Motor neuron (in vitro differentiated cells): ENCODE data around the gene FCRL1. TPM values are rescaled to one million over a fixed set of nuclear protein-coding genes. Genes with fewer than 3 reads are reported as not detected.
A peak's percentile ranks its signal among the peaks of the same experiment; 100 is the strongest.

Experiments used
- ATAC-seq, 8 experiments: fragments of 200-7000 bp; cut with Tn5 transposase; replicated peaks in 6 of 8; 2 replicates each; pipeline ENCODE4 v1.8.0; 2021; ENCODE audit warnings: mild to moderate bottlenecking in 8 of 8, moderate library complexity in 8 of 8
- H3K27ac ChIP-seq, 2 donors: fragments of 250-450 bp; sonication (Bioruptor Pico); 2 replicates each; pipeline ENCODE4 v1.9.0; 2021; ENCODE audit warnings: antibody characterized with exemption in 2 of 2, mild to moderate bottlenecking in 2 of 2, moderate library complexity in 1 of 2
- H3K4me1 ChIP-seq, 2 donors: fragments of 250-450 bp; sonication (Bioruptor Pico); replicated peaks in 1 of 2; 2 replicates each; pipeline ENCODE4 v1.6.1; 2021; ENCODE audit warnings: antibody characterized with exemption in 2 of 2, mild to moderate bottlenecking in 2 of 2, moderate library complexity in 1 of 2
- H3K4me3 ChIP-seq, 5 donors: fragments of 250-450 bp; sonication (Bioruptor Pico); 2 replicates each; pipeline ENCODE4 v1.9.0; 2021; ENCODE audit warnings: antibody characterized with exemption in 5 of 5, mild to moderate bottlenecking in 5 of 5, moderate library complexity in 4 of 5
- WGBS, 10 experiments: fragments of 450-650 bp; shearing (Covaris generic); methylation state at CpG; one replicate each; pipeline ENCODE4 v1.0.0; 2022; 5-methylcytosine and 5-hydroxymethylcytosine counted together
- in situ Hi-C, 9 experiments: fragments of 400-800 bp; cut with MboI; loops; one replicate each; pipeline ENCODE4 v1.15.0; 2021; ENCODE audit warnings: low sequenced_read_pairs in 9 of 9, low pct_unique_long_range_greater_than_20kb in 2 of 9; ENCODE audit not compliant: unreplicated experiment in 9 of 9
- total RNA-seq, 8 experiments: library from RNA; unstranded; fragments of 300-600 nt; gene quantifications; 2 replicates each; pipeline versions ENCODE4 v1.2.3 to v1.2.4, GENCODE V29; 2022

Gene FCRL1, protein sequence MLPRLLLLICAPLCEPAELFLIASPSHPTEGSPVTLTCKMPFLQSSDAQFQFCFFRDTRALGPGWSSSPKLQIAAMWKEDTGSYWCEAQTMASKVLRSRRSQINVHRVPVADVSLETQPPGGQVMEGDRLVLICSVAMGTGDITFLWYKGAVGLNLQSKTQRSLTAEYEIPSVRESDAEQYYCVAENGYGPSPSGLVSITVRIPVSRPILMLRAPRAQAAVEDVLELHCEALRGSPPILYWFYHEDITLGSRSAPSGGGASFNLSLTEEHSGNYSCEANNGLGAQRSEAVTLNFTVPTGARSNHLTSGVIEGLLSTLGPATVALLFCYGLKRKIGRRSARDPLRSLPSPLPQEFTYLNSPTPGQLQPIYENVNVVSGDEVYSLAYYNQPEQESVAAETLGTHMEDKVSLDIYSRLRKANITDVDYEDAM
- total RNA-seq = under 1 TPM in 2 of 8 experiments, not detected in 6; 0.14 to 0.17 TPM

DNA sequence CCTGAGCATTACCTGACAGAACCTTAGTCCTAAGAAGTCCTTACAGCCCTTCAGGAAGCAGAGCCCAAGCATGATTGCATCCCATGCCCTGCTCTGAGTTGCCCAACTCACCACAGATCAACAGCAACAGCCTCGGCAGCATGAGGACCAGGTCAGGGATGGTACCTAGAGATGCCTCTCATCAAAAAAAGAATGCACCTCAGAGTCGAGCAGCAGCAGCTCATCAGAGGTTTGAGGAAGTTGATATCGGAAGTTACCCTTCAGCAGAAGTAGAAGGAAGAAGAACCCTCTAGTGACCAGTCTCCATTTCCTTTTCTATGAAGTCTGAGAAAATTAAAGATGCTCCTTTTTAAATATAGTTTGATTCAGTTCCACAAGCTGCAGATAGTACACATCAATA, at the start of gene FCRL1:
TSS of gene FCRL1 (minus strand) at position 225 of the 400 bp plus-strand sequence. CDS start at position 142, 83 bp downstream.
- 0 to 93% (median 43%) methylated on average over 1 to 3 of the region's 3 CpGs; no CpG with 5 or more reads in 2 of the 10 experiments for WGBS, 10 experiments
- Histone ChIP-seq H3K4me3 (no peak within 1 kb of the TSS), H3K4me1 (no peaks in the 10 kb centered on the region), H3K27ac (no peak within 1 kb of the TSS)
- in situ Hi-C loops = no loop called here
- no peak for ATAC-seq

DNA sequence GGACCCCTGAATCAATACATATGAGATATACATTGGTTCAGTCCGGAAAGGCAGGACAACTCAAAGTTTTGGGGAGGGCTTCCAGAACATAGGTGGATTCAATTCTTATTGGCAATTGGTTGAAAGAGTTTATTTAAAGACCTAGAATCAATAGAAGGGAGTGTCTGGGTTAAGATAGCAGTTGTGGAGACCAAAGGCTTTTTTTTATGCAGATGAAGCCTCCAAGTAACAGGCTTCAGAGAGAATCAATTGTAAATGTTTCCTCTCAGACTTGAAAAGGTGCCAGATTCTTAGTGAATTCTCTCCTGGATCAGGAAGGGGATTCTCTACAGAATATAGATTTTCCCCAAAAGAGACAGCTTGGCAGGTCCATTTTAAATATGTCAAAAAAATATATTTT, 48.7 kb upstream of the FCRL1 start:
- in situ Hi-C loops = no loop called here
- no peak overlapping the region for H3K4me3 ChIP-seq
- 0 to 67% (median 18%) methylated on average over 1 of the region's 1 CpG; no CpG with 5 or more reads in 3 of the 10 experiments for WGBS, 10 experiments

DNA sequence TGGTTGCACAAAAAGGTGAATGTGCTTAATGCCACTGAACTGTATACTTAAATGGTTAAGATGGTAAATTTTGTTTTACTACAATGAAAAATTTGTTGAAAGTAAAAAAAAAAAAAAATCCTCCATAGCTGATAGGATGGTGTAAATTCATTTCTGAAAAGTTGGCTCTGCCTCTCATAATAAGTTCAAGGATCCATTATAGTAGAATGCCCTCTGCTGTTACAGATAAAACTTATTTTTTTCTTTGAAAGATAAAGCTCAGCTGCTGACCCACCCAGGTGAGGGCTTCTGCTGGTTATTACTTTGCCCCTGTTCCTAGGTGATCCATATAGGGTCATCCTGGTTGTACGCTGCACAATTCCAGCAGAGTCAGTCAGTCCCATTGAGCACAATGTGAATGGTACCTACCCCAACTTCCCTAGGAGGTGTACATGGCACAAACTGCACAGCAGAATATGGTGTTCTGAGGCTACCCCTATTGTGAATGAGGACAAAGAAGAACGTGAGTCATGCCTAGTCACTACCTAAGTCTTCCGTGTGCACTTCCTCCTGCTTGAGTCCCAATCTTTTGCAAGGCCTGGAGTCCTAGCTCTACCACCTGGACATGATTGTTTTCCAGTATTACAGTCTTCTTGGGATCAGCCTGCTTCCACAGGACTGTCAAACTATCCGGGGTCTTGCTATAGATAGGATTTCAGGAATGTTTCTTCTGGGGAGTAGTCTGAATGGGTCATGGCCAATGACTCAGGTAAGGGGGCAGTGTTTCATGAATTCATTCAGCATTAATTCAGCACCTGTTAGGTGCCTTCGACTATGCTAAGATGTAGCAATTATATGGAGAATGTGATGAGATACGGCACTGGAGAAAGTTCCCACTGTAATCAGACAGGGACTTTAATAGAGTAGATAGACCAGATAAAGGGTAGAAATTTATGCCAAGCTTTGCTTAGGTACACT, 42.5 kb upstream of the FCRL1 start:
- Histone ChIP-seq H3K4me3 (no peak overlapping the region), H3K4me1 (no peaks in the 10 kb centered on the region), H3K27ac (no peak overlapping the region)
- in situ Hi-C loops = no loop called here
- ATAC-seq = no peak
- WGBS, 10 experiments = 0 to 95% (median 80%) methylated on average over 1 to 6 of the region's 6 CpGs

More for the DNA sequence above, 48.7 kb upstream of the FCRL1 start:
- H3K27ac ChIP-seq = no peak overlapping the region
- H3K4me1 ChIP-seq = peaks cover 0 to 6% of the 10 kb centered on the region in 2 donors
- ATAC-seq = peak in 2 of 8 experiments; percentile 25 to 44

DNA sequence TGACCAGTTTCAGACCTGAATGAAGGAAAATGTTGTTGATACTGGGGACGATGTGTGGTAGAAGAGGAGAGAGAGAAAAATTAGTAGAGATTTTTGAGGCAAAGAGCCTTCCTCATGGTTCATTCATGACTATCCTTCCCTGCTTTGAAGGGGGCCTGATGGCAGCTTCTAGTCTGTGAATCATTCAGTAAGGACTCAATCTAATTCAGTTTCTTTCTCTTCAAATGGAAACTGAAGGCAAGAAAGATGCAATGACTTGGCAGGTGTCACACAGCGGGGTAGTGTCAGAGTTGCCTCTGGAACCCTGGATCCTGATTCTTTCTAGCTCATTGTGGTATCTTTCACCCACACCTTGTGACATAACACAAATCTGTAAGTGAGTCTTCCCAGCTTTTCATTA, 36.6 kb upstream of the FCRL1 start:
- 0 to 93% (median 57%) methylated on average over 1 to 2 of the region's 2 CpGs; no CpG with 5 or more reads in 3 of the 10 experiments for whole genome bisulfite sequencing, 10 experiments
- H3K4me3 ChIP-seq = no peak overlapping the region
- no peaks in the 10 kb centered on the region for H3K4me1 ChIP-seq
- no peak for ATAC-seq
- in situ Hi-C loops = no loop called here
- no peak overlapping the region for H3K27ac ChIP-seq

DNA sequence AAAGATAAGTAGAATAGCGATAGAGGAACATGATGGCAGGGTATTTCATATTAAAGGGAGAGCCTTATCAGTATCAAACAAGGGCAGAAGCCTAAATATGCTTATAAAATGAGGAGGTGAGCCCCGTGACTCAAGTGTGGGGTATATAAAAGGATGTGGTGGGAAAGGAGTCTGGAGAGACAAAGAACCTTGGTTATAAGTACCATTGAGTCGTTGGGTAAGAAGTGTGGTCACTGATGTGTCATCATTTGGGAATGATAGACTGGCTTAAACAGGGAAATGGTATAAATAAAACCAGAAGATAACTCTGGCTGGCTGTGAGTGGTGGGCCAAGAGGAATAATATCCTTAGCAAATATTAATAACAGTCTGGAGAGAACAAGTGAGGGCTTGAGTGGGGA, 32.6 kb upstream of the FCRL1 start:
- in situ Hi-C loops = no loop called here
- Histone ChIP-seq H3K27ac (no peak overlapping the region), H3K4me3 (no peak overlapping the region), H3K4me1 (no peaks in the 10 kb centered on the region)
- WGBS, 10 experiments = 0 to 89% (median 68%) methylated on average over 1 to 3 of the region's 3 CpGs; no CpG with 5 or more reads in 1 of the 10 experiments
- ATAC-seq = no peak

DNA sequence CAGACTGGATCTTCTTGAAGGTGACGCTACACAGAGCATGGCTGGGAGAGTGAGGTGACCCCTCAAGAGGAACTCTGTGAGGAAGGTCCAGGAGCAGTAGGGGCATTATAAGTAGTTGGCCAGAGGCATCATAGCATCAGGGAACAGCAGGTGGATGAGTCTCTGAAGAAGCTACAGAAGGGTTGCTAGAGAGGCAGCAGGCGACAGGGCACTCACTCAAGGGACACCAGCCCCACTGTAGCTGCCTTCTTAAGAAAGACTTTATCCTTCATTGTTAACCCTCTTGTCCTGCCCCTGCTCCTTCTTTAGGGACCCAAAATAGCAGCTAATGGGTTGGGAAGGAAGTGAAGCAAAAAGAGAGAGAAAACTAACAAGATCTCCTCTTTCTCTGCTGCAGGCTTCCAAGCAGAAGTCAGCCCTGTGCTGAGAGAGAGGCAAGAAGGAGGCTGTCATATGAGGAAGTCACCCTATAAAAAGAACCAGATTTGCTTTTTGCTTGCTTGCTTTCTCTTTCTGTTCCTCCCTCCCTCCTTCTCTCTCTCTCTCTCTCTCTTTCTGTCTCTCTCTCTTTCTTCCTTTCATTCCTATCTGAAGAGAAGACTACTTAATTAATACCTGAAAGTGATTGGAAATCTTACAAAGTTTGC, 29.4 kb upstream of the FCRL1 start:
- in situ Hi-C loops = no loop called here
- WGBS, 10 experiments = 75 to 100% (median 80%) methylated on average over 1 to 2 of the region's 2 CpGs; no CpG with 5 or more reads in 3 of the 10 experiments
- no peak overlapping the region for H3K4me3 ChIP-seq
- H3K27ac ChIP-seq = no peak overlapping the region
- ATAC-seq = no peak
- no peaks in the 10 kb centered on the region for H3K4me1 ChIP-seq

DNA sequence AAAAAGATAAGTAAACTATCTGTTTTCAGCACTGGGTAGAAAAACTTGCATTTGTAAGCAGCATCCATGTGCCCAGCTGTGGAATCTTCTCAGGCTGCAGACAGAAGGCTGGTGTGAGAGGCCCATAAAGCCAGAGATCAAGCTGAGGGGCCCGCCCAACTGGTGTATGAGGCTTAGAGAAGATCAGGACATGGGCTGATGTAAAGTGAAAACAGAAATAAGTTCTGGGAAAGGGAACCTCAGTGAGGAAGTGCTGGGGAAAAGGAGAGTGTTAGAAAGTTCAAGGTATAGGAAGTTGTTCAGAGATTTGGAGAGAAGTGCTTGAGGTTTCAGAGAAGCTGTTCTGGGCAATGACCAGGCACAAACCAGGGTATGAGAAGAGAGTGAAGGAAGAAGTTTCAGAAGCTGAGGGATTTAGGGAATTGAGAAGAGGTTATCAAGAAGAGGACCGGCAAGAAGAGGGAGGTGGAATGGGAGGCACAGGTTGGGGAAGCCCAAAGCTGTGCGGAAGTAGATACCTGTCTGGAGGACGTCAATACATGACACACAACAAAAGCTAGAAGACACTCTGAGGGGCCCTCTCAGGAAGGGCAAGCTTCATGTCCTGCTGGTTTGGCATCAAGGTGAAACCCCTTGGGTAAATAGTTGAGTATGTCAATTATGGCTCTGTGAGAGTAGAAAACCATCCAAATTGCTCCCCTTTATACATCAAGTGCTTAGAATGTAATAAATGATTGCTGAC, 24.3 kb upstream of the FCRL1 start:
- ATAC-seq = no peak
- no peak overlapping the region for H3K27ac ChIP-seq
- WGBS, 10 experiments = 0 to 100% (median 86%) methylated on average over 1 to 4 of the region's 4 CpGs; no CpG with 5 or more reads in 1 of the 10 experiments
- no peak overlapping the region for H3K4me3 ChIP-seq
- in situ Hi-C loops = no loop called here
- no peaks in the 10 kb centered on the region for H3K4me1 ChIP-seq

DNA sequence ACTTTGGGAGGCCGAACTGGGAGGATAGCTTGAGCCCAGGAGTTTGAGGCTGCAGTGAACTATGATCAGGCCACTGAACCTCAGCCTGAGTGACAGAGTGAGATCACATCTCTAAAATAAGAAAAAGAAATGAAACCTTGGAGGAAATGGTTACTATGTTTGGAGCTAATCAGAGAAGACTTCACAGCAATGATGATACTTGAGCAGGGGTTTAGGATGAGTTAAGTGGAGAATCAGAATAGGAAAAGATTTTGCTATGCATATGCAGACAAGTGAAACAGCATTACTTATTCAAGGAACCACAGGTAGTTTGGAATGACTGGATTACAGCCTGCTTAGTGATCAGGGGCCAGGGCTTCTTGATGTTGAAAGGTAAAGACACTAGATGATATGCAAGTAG, 23.0 kb upstream of the FCRL1 start:
- Histone ChIP-seq H3K4me3 (no peak overlapping the region), H3K27ac (no peak overlapping the region), H3K4me1 (no peaks in the 10 kb centered on the region)
- WGBS, 10 experiments = 0 to 83% (median 40%) methylated on average over 1 of the region's 1 CpG; no CpG with 5 or more reads in 4 of the 10 experiments
- no peak for ATAC-seq
- in situ Hi-C loops = no loop called here

DNA sequence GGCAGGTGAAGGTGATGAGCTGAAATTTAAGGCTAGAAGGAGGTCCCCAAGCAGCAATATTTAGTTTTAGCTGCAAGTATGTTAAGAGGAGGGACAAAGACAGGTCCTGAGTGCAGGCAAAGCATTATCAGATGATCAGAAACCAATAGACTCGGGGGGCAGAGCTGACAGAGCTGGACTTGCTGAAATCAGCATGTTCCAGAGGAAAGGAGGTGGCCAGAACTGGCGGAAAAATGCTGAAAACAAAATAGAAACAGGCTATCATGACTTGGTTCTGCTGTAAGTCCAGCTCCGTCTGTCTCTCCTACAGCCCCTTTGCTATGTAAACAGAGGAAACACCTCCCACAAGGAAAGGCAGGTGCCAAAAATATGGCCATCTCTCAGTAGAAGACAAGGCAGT, 21.8 kb upstream of the FCRL1 start, which contains the start of gene CD5L:
TSS of gene CD5L (minus strand) at position 101 of the 400 bp plus-strand sequence. CDS start 107 bp downstream, outside the sequence.
- Histone ChIP-seq H3K27ac (no peak within 1 kb of the TSS), H3K4me3 (no peak within 1 kb of the TSS), H3K4me1 (no peaks in the 10 kb centered on the region)
- 0 to 83% (median 66%) methylated on average over 1 to 3 of the region's 3 CpGs; no CpG with 5 or more reads in 3 of the 10 experiments for WGBS, 10 experiments
- ATAC-seq = no peak
- in situ Hi-C loops = no loop called here

DNA sequence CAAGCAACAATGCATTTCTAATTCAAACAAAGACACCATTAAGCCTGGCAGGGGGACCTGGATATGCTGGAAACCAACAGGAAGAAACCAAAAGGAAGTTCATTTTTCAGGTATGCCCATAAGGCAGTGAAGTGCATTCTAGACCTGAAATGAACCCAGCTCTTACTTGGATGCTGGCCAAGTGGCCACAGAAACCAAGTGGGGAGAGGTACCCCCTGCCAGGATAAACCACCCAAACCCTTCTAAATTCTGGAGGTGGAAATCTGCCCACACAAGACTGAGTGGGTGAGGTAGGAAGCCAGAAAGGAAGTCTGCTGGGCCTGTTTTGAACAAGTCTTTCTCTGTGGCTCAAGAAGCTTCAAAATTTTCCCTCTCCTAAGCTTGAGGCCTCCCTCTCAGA, 19.0 kb upstream of the FCRL1 start:
- H3K27ac ChIP-seq = no peak overlapping the region
- in situ Hi-C loops = no loop called here
- no peaks in the 10 kb centered on the region for H3K4me1 ChIP-seq
- ATAC-seq = no peak
- no peak overlapping the region for H3K4me3 ChIP-seq

DNA sequence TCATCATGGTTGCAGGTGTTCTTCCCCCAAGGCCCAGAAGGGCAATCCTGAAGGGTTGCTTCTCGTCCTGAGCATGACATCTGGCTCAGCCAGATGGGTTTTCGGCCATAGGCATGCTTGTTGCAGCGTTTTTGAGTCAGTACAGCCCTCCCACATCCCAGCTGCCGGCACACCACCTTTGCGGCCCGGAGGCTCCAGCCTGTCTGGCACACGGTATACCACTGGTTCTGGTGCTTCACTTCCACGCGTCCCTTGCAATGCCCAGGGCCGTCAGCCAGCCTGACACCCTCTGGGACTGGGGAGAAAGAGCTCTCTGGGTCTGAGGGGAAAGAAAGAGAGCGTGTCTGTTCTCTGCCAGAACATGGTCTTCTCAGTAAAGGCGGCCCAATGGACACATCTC, 14.5 kb upstream of the FCRL1 start:
- ATAC-seq = no peak
- H3K4me1 ChIP-seq = no peaks in the 10 kb centered on the region
- WGBS, 10 experiments = 83 to 96% (median 89%) methylated on average over 3 to 12 of the region's 12 CpGs; no CpG with 5 or more reads in 5 of the 10 experiments
- H3K27ac ChIP-seq = no peak overlapping the region
- in situ Hi-C loops = no loop called here
- no peak overlapping the region for H3K4me3 ChIP-seq

DNA sequence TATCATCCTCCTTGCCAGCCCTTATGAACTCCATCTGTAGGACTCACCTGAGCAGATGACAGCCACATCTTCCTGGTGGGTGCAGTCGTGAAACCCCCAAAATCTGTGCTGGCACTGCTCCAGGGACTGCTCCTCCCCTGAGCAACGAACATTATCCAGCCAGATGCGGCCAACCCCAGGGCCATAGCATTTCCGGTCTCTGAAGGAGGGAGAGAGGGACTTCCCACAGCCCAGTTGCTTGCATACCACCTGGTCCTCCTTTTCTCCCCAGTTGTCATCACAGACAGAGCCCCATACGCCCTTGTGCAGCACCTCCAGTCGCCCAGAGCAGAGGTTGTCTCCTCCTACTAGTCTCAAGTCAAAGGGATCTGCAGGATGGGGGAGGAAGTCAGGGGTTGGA, 13.2 kb upstream of the FCRL1 start:
- H3K4me3 ChIP-seq = no peak overlapping the region
- H3K27ac ChIP-seq = no peak overlapping the region
- in situ Hi-C loops = no loop called here
- 0 to 83% (median 78%) methylated on average over 1 to 6 of the region's 6 CpGs; no CpG with 5 or more reads in 5 of the 10 experiments for WGBS, 10 experiments
- ATAC-seq = no peak
- H3K4me1 ChIP-seq = no peaks in the 10 kb centered on the region
